GM12878 (cell line): ENCODE measurements around the gene MGAT1.
"Not testable (repeated sequence)": the region's sequence is repeated elsewhere in the genome, so short reads cannot be mapped to it uniquely, and the experiment has no call there.

Source experiments
- RELB ChIP-seq: fragments of 450-650 bp; IDR thresholded peaks from 2 replicates; pipeline ENCODE4 v1.6.1; 2017; ENCODE audit warnings: low read depth, mild to moderate bottlenecking, moderate library complexity
- TARDBP ChIP-seq: IDR thresholded peaks from 2 replicates; pipeline ENCODE4 v1.6.1; 2016; ENCODE audit warnings: borderline replicate concordance
- ZSCAN29 ChIP-seq: fragments of 450-650 bp; IDR thresholded peaks from 2 replicates; pipeline ENCODE4 v1.6.1; 2017; ENCODE audit warnings: mild to moderate bottlenecking, moderate library complexity
- TF ChIP-seq, protein P1 (sequence below), 3 experiments: IDR thresholded peaks in 2 of 3; conservative IDR thresholded peaks in 1 of 3; 2 replicates each; pipeline ENCODE4 v1.5.1; 2011; ENCODE audit warnings: low read depth in 3 of 3, low read length in 3 of 3, mild to moderate bottlenecking in 3 of 3, control low read depth in 2 of 3, moderate library complexity in 2 of 3, inconsistent platforms in 1 of 3, mixed read lengths in 1 of 3; ENCODE audit not compliant: control insufficient read depth in 2 of 3, insufficient read depth in 1 of 3; ENCODE audit errors: extremely low read depth in 1 of 3

DNA sequence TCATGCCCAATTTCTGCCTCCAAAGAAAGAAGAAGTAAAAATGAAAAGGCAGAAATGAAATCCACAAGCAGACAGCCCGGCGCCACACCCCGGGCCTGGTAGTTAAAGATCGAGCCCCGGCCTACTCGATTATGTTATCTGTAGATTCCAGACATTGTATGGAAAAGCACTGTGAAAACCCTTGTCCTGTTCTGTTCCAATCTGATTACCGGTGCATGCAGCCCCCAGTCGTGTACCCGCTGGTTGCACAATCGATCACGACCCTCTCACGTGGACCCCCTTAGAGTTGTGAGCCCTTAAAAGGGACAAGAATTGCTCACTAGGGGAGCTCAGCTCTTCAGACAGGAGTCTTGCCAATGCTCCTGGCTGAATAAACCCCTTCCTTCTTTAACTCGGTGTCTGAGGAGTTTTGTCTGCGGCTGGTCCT lies 20.7 kb downstream of the MGAT1 start:
- TF ChIP-seq RELB, TARDBP, ZSCAN29: not testable (repeated sequence)
- TF ChIP-seq, protein P1, sequence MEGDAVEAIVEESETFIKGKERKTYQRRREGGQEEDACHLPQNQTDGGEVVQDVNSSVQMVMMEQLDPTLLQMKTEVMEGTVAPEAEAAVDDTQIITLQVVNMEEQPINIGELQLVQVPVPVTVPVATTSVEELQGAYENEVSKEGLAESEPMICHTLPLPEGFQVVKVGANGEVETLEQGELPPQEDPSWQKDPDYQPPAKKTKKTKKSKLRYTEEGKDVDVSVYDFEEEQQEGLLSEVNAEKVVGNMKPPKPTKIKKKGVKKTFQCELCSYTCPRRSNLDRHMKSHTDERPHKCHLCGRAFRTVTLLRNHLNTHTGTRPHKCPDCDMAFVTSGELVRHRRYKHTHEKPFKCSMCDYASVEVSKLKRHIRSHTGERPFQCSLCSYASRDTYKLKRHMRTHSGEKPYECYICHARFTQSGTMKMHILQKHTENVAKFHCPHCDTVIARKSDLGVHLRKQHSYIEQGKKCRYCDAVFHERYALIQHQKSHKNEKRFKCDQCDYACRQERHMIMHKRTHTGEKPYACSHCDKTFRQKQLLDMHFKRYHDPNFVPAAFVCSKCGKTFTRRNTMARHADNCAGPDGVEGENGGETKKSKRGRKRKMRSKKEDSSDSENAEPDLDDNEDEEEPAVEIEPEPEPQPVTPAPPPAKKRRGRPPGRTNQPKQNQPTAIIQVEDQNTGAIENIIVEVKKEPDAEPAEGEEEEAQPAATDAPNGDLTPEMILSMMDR (IDR thresholded peaks at IDR 0.05 in 2 of 3, conservative IDR thresholded peaks at IDR 0.05 in 1 of 3; ENCODE audit: control insufficient read depth in 2 of 3, extremely low read depth in 1 of 3, insufficient read depth in 1 of 3, low read depth in 3 of 3, low read length in 3 of 3) = not testable (repeated sequence)
